ENCODE measurements around the gene CENPC. TPM values are rescaled to one million over a fixed set of nuclear protein-coding genes. Genes with fewer than 3 reads are reported as not detected.

The CENPC gene
- total and polyA plus RNA-seq, 12 donors: 2.3 to 12.9 (median 10.6) TPM

DNA sequence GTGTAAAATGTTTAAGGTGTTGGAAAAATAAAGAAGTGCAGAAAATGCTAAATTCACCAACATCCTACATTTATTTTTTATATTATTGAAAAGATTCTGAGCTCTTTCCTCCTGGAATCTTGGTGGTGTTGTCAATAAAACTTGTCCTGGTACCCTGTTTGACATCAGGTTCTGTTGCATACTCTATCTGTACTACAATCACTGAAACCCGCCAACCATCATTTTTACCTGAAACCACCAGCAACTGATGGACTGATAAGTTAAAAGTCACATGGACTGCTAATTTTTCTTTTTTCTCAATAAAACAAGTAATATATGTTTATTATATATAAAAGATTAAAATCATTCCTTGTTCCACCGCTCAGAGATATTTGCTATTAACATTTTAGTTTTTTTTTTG lies 36.6 kb upstream of the CENPC start:
- intact Hi-C loops (cut with DNase I): no loop called here
- TF ChIP-seq CTCF (IDR thresholded peaks at IDR 0.05): no peak
- 50% methylated on average over 2 of the region's 2 CpGs for WGBS, 2 donors
- Histone ChIP-seq H3K27ac (no peak overlapping the region), H3K36me3 (no peaks in the 10 kb centered on the region), H3K4me3 (no peak overlapping the region), H3K9me3 (no peaks in the 10 kb centered on the region), H3K4me1 (no peaks in the 10 kb centered on the region), H3K27me3 (no peaks in the 10 kb centered on the region)
- ATAC-seq (no peak), DNase-seq (no peak)

DNA sequence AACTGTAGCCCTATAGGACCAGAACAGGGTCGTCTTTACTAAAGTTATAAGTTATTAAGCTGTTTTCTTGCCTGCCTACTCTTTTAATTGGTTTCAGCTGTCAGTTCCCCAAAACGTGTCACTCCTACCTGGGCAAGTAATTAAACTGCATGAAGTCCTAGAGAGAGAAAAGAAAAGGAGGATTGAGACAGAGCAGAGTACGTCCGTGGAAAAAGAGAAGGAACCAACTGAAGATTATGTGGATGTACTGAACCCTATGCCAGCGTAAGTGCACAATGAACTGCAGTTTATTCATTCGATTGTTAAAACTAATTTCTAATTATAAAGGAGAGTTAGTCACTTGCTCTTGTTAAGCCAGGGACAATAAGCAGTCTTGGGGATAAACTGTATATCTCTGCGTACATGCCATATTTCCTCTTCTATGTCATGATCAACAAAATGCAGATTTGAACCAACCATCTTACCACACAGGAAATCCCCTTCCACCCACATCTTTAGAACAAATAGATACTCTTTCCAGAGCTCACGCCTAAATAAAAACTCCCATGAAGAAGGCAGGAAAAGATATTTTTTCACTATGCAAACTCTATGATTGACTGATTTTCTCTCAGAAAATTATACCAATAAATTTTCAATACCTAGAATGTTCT lies 36.0 kb upstream of the CENPC start:
- WGBS, 2 donors: 71 to 74% methylated on average over 8 of the region's 8 CpGs
- Histone ChIP-seq H3K27ac (no peak overlapping the region), H3K36me3 (no peaks in the 10 kb centered on the region), H3K4me1 (no peaks in the 10 kb centered on the region), H3K9me3 (no peaks in the 10 kb centered on the region), H3K27me3 (no peaks in the 10 kb centered on the region), H3K4me3 (no peak overlapping the region)
- intact Hi-C loops (cut with DNase I): no loop called here
- no peak for ATAC-seq
- TF ChIP-seq CTCF (IDR thresholded peaks at IDR 0.05): no peak
- no peak for DNase-seq

DNA sequence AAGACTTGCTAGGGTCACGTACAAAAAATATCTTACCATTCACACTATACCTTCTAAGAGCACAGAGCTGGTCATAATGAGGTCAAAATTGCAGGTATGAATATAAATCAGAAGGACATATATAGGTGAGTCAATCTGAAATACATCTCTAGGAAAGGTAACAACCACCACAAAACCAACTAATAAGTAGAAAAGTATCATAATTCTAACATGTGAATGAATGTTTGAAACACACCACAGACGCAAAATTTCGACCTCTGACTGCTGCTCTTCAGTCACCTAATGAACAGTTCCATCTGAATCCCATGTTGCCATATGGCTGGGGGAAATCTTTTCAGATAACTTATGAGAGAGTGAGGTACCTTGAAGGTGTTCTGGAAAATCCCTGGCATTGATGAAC lies 35.3 kb upstream of the CENPC start:
- WGBS, 2 donors: 94% methylated on average over 3 of the region's 3 CpGs
- H3K4me1 ChIP-seq: no peaks in the 10 kb centered on the region
- DNase-seq (no peak), ATAC-seq (no peak)
- intact Hi-C loops (cut with DNase I): no loop called here
- H3K27ac ChIP-seq: no peak overlapping the region
- no peak overlapping the region for H3K4me3 ChIP-seq
- H3K9me3 ChIP-seq: no peaks in the 10 kb centered on the region
- no peaks in the 10 kb centered on the region for H3K36me3 ChIP-seq
- H3K27me3 ChIP-seq: no peaks in the 10 kb centered on the region
- no peak for TF ChIP-seq CTCF (IDR thresholded peaks at IDR 0.05)

DNA sequence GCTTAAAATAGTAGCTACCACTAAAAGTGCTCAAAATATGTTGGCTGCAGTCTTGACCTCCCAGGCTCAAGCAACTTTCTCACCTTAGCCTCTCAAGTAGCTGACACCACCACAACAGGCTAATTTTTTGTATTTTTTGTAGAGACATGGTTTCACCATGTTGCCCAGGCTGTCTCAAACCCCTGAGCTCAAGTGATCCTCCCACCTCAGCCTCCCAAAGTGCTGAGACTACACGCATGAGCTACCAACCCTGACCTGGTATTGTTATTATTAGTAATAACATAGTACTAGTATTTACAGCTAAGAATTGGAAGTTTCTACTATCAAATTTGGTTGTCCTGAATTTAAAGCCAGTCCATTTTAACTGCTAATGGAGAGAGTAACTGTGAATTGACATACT lies 31.2 kb upstream of the CENPC start:
- H3K9me3 ChIP-seq: no peaks in the 10 kb centered on the region
- ATAC-seq: no peak
- intact Hi-C loops (cut with DNase I): no loop called here

More for the DNA sequence above, 31.2 kb upstream of the CENPC start:
- H3K27ac ChIP-seq: no peak overlapping the region
- no peak overlapping the region for H3K4me3 ChIP-seq
- DNase-seq: no peak
- WGBS, 2 donors: 93 to 95% methylated on average over 1 of the region's 1 CpG
- no peaks in the 10 kb centered on the region for H3K4me1 ChIP-seq
- H3K36me3 ChIP-seq: no peaks in the 10 kb centered on the region
- no peaks in the 10 kb centered on the region for H3K27me3 ChIP-seq
- no peak for TF ChIP-seq CTCF (IDR thresholded peaks at IDR 0.05)

Data from heart right ventricle (tissue), 16 donors.